Measurements from ENCODE around the gene FNBP1L.

The FNBP1L gene

GRCh38 chr1:93569489-93569888 lies 121.6 kb downstream of the FNBP1L start:
- Histone ChIP-seq H3K9ac (ENCODE audit: low read length in 2 of 2) (no peak overlapping the region), H3K27ac (ENCODE audit: low read length) (no peak overlapping the region), H3K4me3 (ENCODE audit: low read length in 2 of 2) (no peak overlapping the region), H3K4me1 (ENCODE audit: control insufficient read depth, insufficient read depth, low read length) (no peaks in the 10 kb centered on the region), H3K9me3 (ENCODE audit: control insufficient read depth in 2 of 2, low read length in 2 of 2) (no peaks in the 10 kb centered on the region), H3K36me3 (ENCODE audit: control insufficient read depth in 2 of 2, insufficient read depth in 2 of 2, low read length in 2 of 2) (peaks cover 13 to 22% of the 10 kb centered on the region in 2 donors), H3K27me3 (ENCODE audit: control insufficient read depth in 1 of 2, insufficient read depth in 2 of 2, low read length in 2 of 2) (no peaks in the 10 kb centered on the region)

- Histone ChIP-seq H3K27ac (ENCODE audit: low read length) (no peak overlapping the region), H3K27me3 (ENCODE audit: control insufficient read depth in 1 of 2, insufficient read depth in 2 of 2, low read length in 2 of 2) (no peaks in the 10 kb centered on the region), H3K9me3 (ENCODE audit: control insufficient read depth in 2 of 2, low read length in 2 of 2) (no peaks in the 10 kb centered on the region), H3K9ac (ENCODE audit: low read length in 2 of 2) (no peak overlapping the region), H3K36me3 (ENCODE audit: control insufficient read depth in 2 of 2, insufficient read depth in 2 of 2, low read length in 2 of 2) (peaks cover 13 to 23% of the 10 kb centered on the region in 2 donors), H3K4me1 (ENCODE audit: control insufficient read depth, insufficient read depth, low read length) (no peaks in the 10 kb centered on the region), H3K4me3 (ENCODE audit: low read length in 2 of 2) (no peak overlapping the region)
Measured at GRCh38 chr1:93571623-93572310, 123.8 kb downstream of the FNBP1L start.

- H3K9ac ChIP-seq (ENCODE audit: low read length in 2 of 2) = no peak overlapping the region
- no peak overlapping the region for H3K4me3 ChIP-seq (ENCODE audit: low read length in 2 of 2)
- H3K27ac ChIP-seq (ENCODE audit: low read length) = no peak overlapping the region
Measured at GRCh38 chr1:93573940-93574469, 126.1 kb downstream of the FNBP1L start.

GRCh38 chr1:93574511-93574910 lies 126.6 kb downstream of the FNBP1L start:
- Histone ChIP-seq H3K36me3 (ENCODE audit: control insufficient read depth in 2 of 2, insufficient read depth in 2 of 2, low read length in 2 of 2) (peaks cover 3 to 13% of the 10 kb centered on the region in 2 donors), H3K9ac (ENCODE audit: low read length in 2 of 2) (no peak overlapping the region), H3K4me3 (ENCODE audit: low read length in 2 of 2) (no peak overlapping the region), H3K27me3 (ENCODE audit: control insufficient read depth in 1 of 2, insufficient read depth in 2 of 2, low read length in 2 of 2) (no peaks in the 10 kb centered on the region), H3K4me1 (ENCODE audit: control insufficient read depth, insufficient read depth, low read length) (no peaks in the 10 kb centered on the region), H3K9me3 (ENCODE audit: control insufficient read depth in 2 of 2, low read length in 2 of 2) (no peaks in the 10 kb centered on the region), H3K27ac (ENCODE audit: low read length) (no peak overlapping the region)

More at GRCh38 chr1:93573940-93574469, 126.1 kb downstream of the FNBP1L start:
- Histone ChIP-seq H3K4me1 (ENCODE audit: control insufficient read depth, insufficient read depth, low read length) (no peaks in the 10 kb centered on the region), H3K27me3 (ENCODE audit: control insufficient read depth in 1 of 2, insufficient read depth in 2 of 2, low read length in 2 of 2) (no peaks in the 10 kb centered on the region), H3K36me3 (ENCODE audit: control insufficient read depth in 2 of 2, insufficient read depth in 2 of 2, low read length in 2 of 2) (peaks cover 6 to 16% of the 10 kb centered on the region in 2 donors), H3K9me3 (ENCODE audit: control insufficient read depth in 2 of 2, low read length in 2 of 2) (no peaks in the 10 kb centered on the region)

GRCh38 chr1:93574991-93575390 lies 127.1 kb downstream of the FNBP1L start:
- peaks cover 4% of the 10 kb centered on the region for H3K4me1 ChIP-seq (ENCODE audit: control insufficient read depth, insufficient read depth, low read length)
- H3K9me3 ChIP-seq (ENCODE audit: control insufficient read depth in 2 of 2, low read length in 2 of 2) = no peaks in the 10 kb centered on the region
- H3K27ac ChIP-seq (ENCODE audit: low read length) = no peak overlapping the region
- H3K36me3 ChIP-seq (ENCODE audit: control insufficient read depth in 2 of 2, insufficient read depth in 2 of 2, low read length in 2 of 2) = peaks cover 3 to 11% of the 10 kb centered on the region in 2 donors
- no peaks in the 10 kb centered on the region for H3K27me3 ChIP-seq (ENCODE audit: control insufficient read depth in 1 of 2, insufficient read depth in 2 of 2, low read length in 2 of 2)
- no peak overlapping the region for H3K4me3 ChIP-seq (ENCODE audit: low read length in 2 of 2)
- H3K9ac ChIP-seq (ENCODE audit: low read length in 2 of 2) = no peak overlapping the region

GRCh38 chr1:93575621-93576284 lies 127.8 kb downstream of the FNBP1L start:
- H3K4me1 ChIP-seq (ENCODE audit: control insufficient read depth, insufficient read depth, low read length) = peaks cover 5% of the 10 kb centered on the region
- H3K4me3 ChIP-seq (ENCODE audit: low read length in 2 of 2) = no peak overlapping the region
- H3K9me3 ChIP-seq (ENCODE audit: control insufficient read depth in 2 of 2, low read length in 2 of 2) = no peaks in the 10 kb centered on the region
- H3K27me3 ChIP-seq (ENCODE audit: control insufficient read depth in 1 of 2, insufficient read depth in 2 of 2, low read length in 2 of 2) = no peaks in the 10 kb centered on the region
- no peak overlapping the region for H3K27ac ChIP-seq (ENCODE audit: low read length)
- H3K9ac ChIP-seq (ENCODE audit: low read length in 2 of 2) = no peak overlapping the region
- H3K36me3 ChIP-seq (ENCODE audit: control insufficient read depth in 2 of 2, insufficient read depth in 2 of 2, low read length in 2 of 2) = peaks cover 0 to 10% of the 10 kb centered on the region in 2 donors

- no peak overlapping the region for H3K27ac ChIP-seq (ENCODE audit: low read length)
- H3K36me3 ChIP-seq (ENCODE audit: control insufficient read depth in 2 of 2, insufficient read depth in 2 of 2, low read length in 2 of 2) = peaks cover 0 to 10% of the 10 kb centered on the region in 2 donors
- no peak overlapping the region for H3K4me3 ChIP-seq (ENCODE audit: low read length in 2 of 2)
- no peak overlapping the region for H3K9ac ChIP-seq (ENCODE audit: low read length in 2 of 2)
- H3K4me1 ChIP-seq (ENCODE audit: control insufficient read depth, insufficient read depth, low read length) = peaks cover 5% of the 10 kb centered on the region
- no peaks in the 10 kb centered on the region for H3K9me3 ChIP-seq (ENCODE audit: control insufficient read depth in 2 of 2, low read length in 2 of 2)
- H3K27me3 ChIP-seq (ENCODE audit: control insufficient read depth in 1 of 2, insufficient read depth in 2 of 2, low read length in 2 of 2) = no peaks in the 10 kb centered on the region
Measured at GRCh38 chr1:93576346-93576745, 128.4 kb downstream of the FNBP1L start.

- H3K4me3 ChIP-seq (ENCODE audit: low read length in 2 of 2) = no peak overlapping the region
- H3K9ac ChIP-seq (ENCODE audit: low read length in 2 of 2) = no peak overlapping the region
- H3K27ac ChIP-seq (ENCODE audit: low read length) = no peak overlapping the region
- no peaks in the 10 kb centered on the region for H3K9me3 ChIP-seq (ENCODE audit: control insufficient read depth in 2 of 2, low read length in 2 of 2)
- peaks cover 5% of the 10 kb centered on the region for H3K4me1 ChIP-seq (ENCODE audit: control insufficient read depth, insufficient read depth, low read length)
- no peaks in the 10 kb centered on the region for H3K27me3 ChIP-seq (ENCODE audit: control insufficient read depth in 1 of 2, insufficient read depth in 2 of 2, low read length in 2 of 2)
- peaks cover 0 to 8% of the 10 kb centered on the region in 2 donors for H3K36me3 ChIP-seq (ENCODE audit: control insufficient read depth in 2 of 2, insufficient read depth in 2 of 2, low read length in 2 of 2)
Measured at GRCh38 chr1:93576746-93577145, 128.8 kb downstream of the FNBP1L start.

GRCh38 chr1:93577536-93578432 lies 129.9 kb downstream of the FNBP1L start:
- Histone ChIP-seq H3K9ac (ENCODE audit: low read length in 2 of 2) (no peak overlapping the region), H3K4me3 (ENCODE audit: low read length in 2 of 2) (no peak overlapping the region), H3K27me3 (ENCODE audit: control insufficient read depth in 1 of 2, insufficient read depth in 2 of 2, low read length in 2 of 2) (no peaks in the 10 kb centered on the region), H3K9me3 (ENCODE audit: control insufficient read depth in 2 of 2, low read length in 2 of 2) (no peaks in the 10 kb centered on the region), H3K36me3 (ENCODE audit: control insufficient read depth in 2 of 2, insufficient read depth in 2 of 2, low read length in 2 of 2) (peaks cover 0 to 13% of the 10 kb centered on the region in 2 donors), H3K4me1 (ENCODE audit: control insufficient read depth, insufficient read depth, low read length) (peaks cover 5% of the 10 kb centered on the region), H3K27ac (ENCODE audit: low read length) (no peak overlapping the region)

GRCh38 chr1:93578433-93578830 lies 130.5 kb downstream of the FNBP1L start:
- H3K4me1 ChIP-seq (ENCODE audit: control insufficient read depth, insufficient read depth, low read length) = peaks cover 5% of the 10 kb centered on the region
- no peak overlapping the region for H3K27ac ChIP-seq (ENCODE audit: low read length)
- no peak overlapping the region for H3K9ac ChIP-seq (ENCODE audit: low read length in 2 of 2)
- no peak overlapping the region for H3K4me3 ChIP-seq (ENCODE audit: low read length in 2 of 2)
- peaks cover 0 to 13% of the 10 kb centered on the region in 2 donors for H3K36me3 ChIP-seq (ENCODE audit: control insufficient read depth in 2 of 2, insufficient read depth in 2 of 2, low read length in 2 of 2)
- H3K9me3 ChIP-seq (ENCODE audit: control insufficient read depth in 2 of 2, low read length in 2 of 2) = no peaks in the 10 kb centered on the region
- H3K27me3 ChIP-seq (ENCODE audit: control insufficient read depth in 1 of 2, insufficient read depth in 2 of 2, low read length in 2 of 2) = no peaks in the 10 kb centered on the region
